Fibroblast of peridontal ligament (primary cell): ENCODE data around the gene PRKN.

Experiments
- DNase-seq: peaks from one replicate; pipeline ENCODE4 v3.0.0-alpha.2; 2010; ENCODE audit errors: extremely low read depth

Gene PRKN

GRCh38 chr6:162379757-162380409 is 347.7 kb downstream of the PRKN start:
- DNase-seq: no peak

- DNase-seq: no peak
Measured at GRCh38 chr6:162377735-162378134, 349.8 kb downstream of the PRKN start.

GRCh38 chr6:162373868-162374267 is 353.7 kb downstream of the PRKN start:
- no peak for DNase-seq

- DNase-seq: no peak
Measured at GRCh38 chr6:162373192-162373591, 354.4 kb downstream of the PRKN start.

- DNase-seq: no peak
Measured at GRCh38 chr6:162372106-162372505, 355.5 kb downstream of the PRKN start.

GRCh38 chr6:162371121-162371520 is 356.4 kb downstream of the PRKN start:
- no peak for DNase-seq

- no peak for DNase-seq
Measured at GRCh38 chr6:162369091-162369490, 358.5 kb downstream of the PRKN start.

GRCh38 chr6:162364488-162364887 is 363.1 kb downstream of the PRKN start:
- DNase-seq: no peak

- no peak for DNase-seq
Measured at GRCh38 chr6:162363757-162364156, 363.8 kb downstream of the PRKN start.

- DNase-seq: no peak
Measured at GRCh38 chr6:162360901-162361567, 366.5 kb downstream of the PRKN start.

- DNase-seq: no peak
Measured at GRCh38 chr6:162358625-162359024, 368.9 kb downstream of the PRKN start.

GRCh38 chr6:162345051-162345511 is 382.5 kb downstream of the PRKN start:
- DNase-seq: no peak

- no peak for DNase-seq
Measured at GRCh38 chr6:162344646-162345010, 382.9 kb downstream of the PRKN start.

GRCh38 chr6:162343936-162344645 is 383.5 kb downstream of the PRKN start:
- DNase-seq: no peak

- no peak for DNase-seq
Measured at GRCh38 chr6:162343198-162343935, 384.2 kb downstream of the PRKN start.

- no peak for DNase-seq
Measured at GRCh38 chr6:162337412-162337811, 390.2 kb downstream of the PRKN start.

- DNase-seq: no peak
Measured at GRCh38 chr6:162336359-162336758, 391.2 kb downstream of the PRKN start.

- DNase-seq: no peak
Measured at GRCh38 chr6:162332365-162332764, 395.2 kb downstream of the PRKN start.

GRCh38 chr6:162331911-162332310 is 395.7 kb downstream of the PRKN start:
- no peak for DNase-seq

- no peak for DNase-seq
Measured at GRCh38 chr6:162325826-162326225, 401.7 kb downstream of the PRKN start.

GRCh38 chr6:162325051-162325450 is 402.5 kb downstream of the PRKN start:
- DNase-seq: no peak

GRCh38 chr6:162315291-162315690 is 412.3 kb downstream of the PRKN start:
- no peak for DNase-seq
